GM12874 (cell line): ENCODE results near the gene C1orf116.

Source experiments
- CTCF ChIP-seq: IDR thresholded peaks from 2 replicates; pipeline ENCODE4 v1.5.1; 2011; ENCODE audit warnings: low read depth, mild to moderate bottlenecking, control low read depth, low read length, moderate library complexity; ENCODE audit not compliant: insufficient read depth

C1orf116 gene

GRCh38 chr1:207045453-207045852, 12.9 kb upstream of the C1orf116 start:
- no peak for TF ChIP-seq CTCF

- TF ChIP-seq CTCF, result no peak
Measured at GRCh38 chr1:207040181-207040533, 7.6 kb upstream of the C1orf116 start.

- TF ChIP-seq CTCF, result no peak
Measured at GRCh38 chr1:207039380-207040180, 7.0 kb upstream of the C1orf116 start.

DNA sequence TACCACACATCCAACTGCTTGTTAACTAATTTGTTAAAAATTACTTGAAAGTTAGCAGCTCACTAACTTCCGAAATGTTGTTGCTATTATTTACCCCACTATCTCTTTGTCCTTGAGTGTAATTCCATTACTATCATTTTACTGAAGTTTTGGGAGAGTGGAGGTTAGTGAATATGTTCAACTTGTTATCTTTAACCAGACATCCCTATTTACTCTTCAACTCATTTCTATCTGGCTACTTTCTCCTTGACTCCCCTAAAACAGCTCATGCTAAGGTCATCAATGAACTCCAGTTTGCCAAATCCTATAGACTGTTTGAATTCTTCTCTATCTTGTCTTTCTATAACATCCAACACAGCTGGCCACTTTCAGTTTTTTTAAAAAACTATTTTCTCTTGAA, 4.3 kb upstream of the C1orf116 start:
- no peak for TF ChIP-seq CTCF

DNA sequence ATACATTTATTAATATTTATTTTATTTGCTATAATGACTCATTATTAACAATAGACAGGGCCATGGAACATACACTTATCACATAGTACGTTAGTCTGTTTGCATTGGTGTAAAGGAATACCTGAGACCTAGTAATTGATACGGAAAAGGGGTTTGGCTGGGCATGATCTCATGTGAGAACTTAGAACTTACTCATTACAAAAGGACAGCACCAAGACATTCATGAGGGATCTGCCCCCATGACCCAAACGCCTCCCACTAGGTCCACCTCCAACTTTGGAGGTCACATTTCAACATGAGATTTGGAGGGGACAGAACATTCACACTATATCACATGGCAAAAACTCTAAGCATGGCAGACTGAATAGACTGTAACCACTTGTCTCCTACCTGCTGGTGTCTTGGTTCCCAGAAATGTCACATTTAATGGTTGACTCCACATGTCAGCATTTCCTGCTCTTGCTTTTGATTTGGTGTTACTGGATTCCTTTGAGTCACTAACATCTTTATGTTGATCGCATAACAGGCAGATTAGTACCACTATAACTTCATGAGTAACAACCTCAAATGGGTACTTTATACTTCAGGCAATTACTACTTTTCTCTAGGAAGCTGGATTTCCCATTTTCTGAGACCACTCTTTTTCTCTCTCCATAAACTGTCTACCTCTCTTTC, 3.5 kb upstream of the C1orf116 start:
- TF ChIP-seq CTCF, result no peak

- TF ChIP-seq CTCF, result no peak
Measured at GRCh38 chr1:207034998-207035397, 2.4 kb upstream of the C1orf116 start.

DNA sequence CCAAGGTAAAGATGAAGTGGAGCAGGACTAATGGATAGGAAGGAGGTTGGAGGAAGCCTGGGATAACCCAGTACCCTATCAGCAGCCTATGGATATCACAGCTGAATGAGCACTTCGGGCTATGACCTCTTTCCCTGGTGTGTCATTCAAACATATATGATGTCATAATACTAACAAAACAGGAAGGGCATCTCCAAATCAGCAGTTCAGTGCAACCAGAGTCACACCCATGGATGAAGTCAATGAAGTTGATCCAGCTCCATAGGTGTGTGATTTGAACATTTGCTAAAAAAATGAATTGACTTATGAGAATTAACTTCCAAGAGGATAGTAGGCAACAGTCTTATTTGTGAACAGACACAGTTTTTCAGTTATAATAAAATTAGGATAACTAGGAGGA, 1.7 kb upstream of the C1orf116 start:
- no peak for TF ChIP-seq CTCF
